ENCODE results near the gene MED31.
A peak's percentile ranks its signal among the peaks of the same experiment; 100 is the strongest.

Gene MED31

GRCh38 chr17:6651919-6652452 lies 581 bp upstream of the MED31 start:
- DNase-seq, result peak; percentile 30

GRCh38 chr17:6648181-6648580 lies 3.2 kb downstream of the MED31 start:
- no peak for DNase-seq

- DNase-seq, result peak; percentile 85
Measured at GRCh38 chr17:6643451-6644125, 7.8 kb downstream of the MED31 start.

GRCh38 chr17:6642592-6642991 lies 8.8 kb downstream of the MED31 start:
- DNase-seq, result peak; percentile 26

- no peak for DNase-seq
Measured at GRCh38 chr17:6641247-6641863, 10.1 kb downstream of the MED31 start.

- DNase-seq, result peak; percentile 88
Measured at GRCh38 chr17:6640536-6641246, 10.7 kb downstream of the MED31 start, which contains the start of the genes KIAA0753 and TXNDC17. Gene KIAA0753, minus strand, starts transcription at chr17:6640711. Its CDS starts 5,608 bp downstream, at chr17:6635103. Gene TXNDC17, plus strand, starts transcription at chr17:6641060. Its CDS starts 23 bp downstream, at chr17:6641083.

- peak; percentile 31 for DNase-seq
Measured at GRCh38 chr17:6639586-6640535, 11.5 kb downstream of the MED31 start.

- DNase-seq, result no peak
Measured at GRCh38 chr17:6639014-6639585, 12.3 kb downstream of the MED31 start.

- no peak for DNase-seq
Measured at GRCh38 chr17:6638046-6638908, 13.1 kb downstream of the MED31 start.

- no peak for DNase-seq
Measured at GRCh38 chr17:6637458-6637840, 14.0 kb downstream of the MED31 start.

- no peak for DNase-seq
Measured at GRCh38 chr17:6636616-6637457, 14.6 kb downstream of the MED31 start.

- no peak for DNase-seq
Measured at GRCh38 chr17:6636105-6636504, 15.3 kb downstream of the MED31 start.

GRCh38 chr17:6633263-6633662 lies 18.1 kb downstream of the MED31 start:
- no peak for DNase-seq

- DNase-seq, result no peak
Measured at GRCh38 chr17:6632530-6632929, 18.9 kb downstream of the MED31 start.

GRCh38 chr17:6630390-6630789 lies 21.0 kb downstream of the MED31 start:
- DNase-seq, result no peak

GRCh38 chr17:6627019-6627418 lies 24.4 kb downstream of the MED31 start:
- DNase-seq, result no peak

GRCh38 chr17:6626616-6627015 lies 24.8 kb downstream of the MED31 start:
- DNase-seq, result no peak

GRCh38 chr17:6623941-6624340 lies 27.5 kb downstream of the MED31 start:
- no peak for DNase-seq

GRCh38 chr17:6611231-6611630 lies 40.2 kb downstream of the MED31 start:
- no peak for DNase-seq

GRCh38 chr17:6610011-6610410 lies 41.4 kb downstream of the MED31 start:
- DNase-seq, result no peak
